ENCODE results near the gene LCTL. TPM values are rescaled to one million over a fixed set of nuclear protein-coding genes. Genes with fewer than 3 reads are reported as not detected.

LCTL gene
- total and polyA plus RNA-seq, 2 of the 8 experiments (the other 6 are each of a cell fraction or from before 2014, with no cell fraction given), result 5.5 to 6.2 TPM

- TF ChIP-seq CTCF (IDR thresholded peaks at IDR 0.05; ENCODE audit: control extremely low read depth in 1 of 3, insufficient read depth in 1 of 3, low read depth in 1 of 3, low read length in 3 of 3) (peak; percentile 83 to 94 (median 83)), TEAD4 (IDR thresholded peaks at IDR 0.05; ENCODE audit: low read depth, low read length) (no peak), JUND (IDR thresholded peaks at IDR 0.05; ENCODE audit: low read length) (0 out of 2 replicates have a peak, but pooled peaks have one; percentile 6), EZH2 (IDR thresholded peaks at IDR 0.05; ENCODE audit: low read depth, low read length, severe bottlenecking) (no peak)
These were observed 37.7 kb upstream of the LCTL start (continued) for GRCh38 chr15:66603301-66604179.

All from H1 (cell line).